HG02763 (cell line): ENCODE measurements around the gene DOCK1.

ENCODE experiments used
- ATAC-seq: cut with Tn5 transposase; IDR thresholded peaks from one replicate; pipeline ENCODE4 v1.9.1; 2021; ENCODE audit warnings: mild to moderate bottlenecking, moderate library complexity; ENCODE audit not compliant: unreplicated experiment

Gene DOCK1

GRCh38 chr10:126949161-126949503 lies 43.9 kb downstream of the DOCK1 start:
- no peak for ATAC-seq

GRCh38 chr10:126950401-126951105 lies 45.3 kb downstream of the DOCK1 start:
- no peak for ATAC-seq

- ATAC-seq, result no peak
Measured at GRCh38 chr10:126953886-126954285, 48.7 kb downstream of the DOCK1 start.

GRCh38 chr10:126955396-126955795 lies 50.2 kb downstream of the DOCK1 start:
- ATAC-seq, result no peak

GRCh38 chr10:126955934-126956711 lies 50.9 kb downstream of the DOCK1 start:
- no peak for ATAC-seq

GRCh38 chr10:126956712-126957108 lies 51.5 kb downstream of the DOCK1 start:
- no peak for ATAC-seq

- no peak for ATAC-seq
Measured at GRCh38 chr10:126957111-126957510, 51.9 kb downstream of the DOCK1 start.

- no peak for ATAC-seq
Measured at GRCh38 chr10:126959431-126959830, 54.2 kb downstream of the DOCK1 start.

GRCh38 chr10:126959906-126960685 lies 54.9 kb downstream of the DOCK1 start:
- no peak for ATAC-seq

GRCh38 chr10:126963354-126963753 lies 58.1 kb downstream of the DOCK1 start:
- ATAC-seq, result no peak

GRCh38 chr10:126964190-126964589 lies 59.0 kb downstream of the DOCK1 start:
- ATAC-seq, result no peak

GRCh38 chr10:126966938-126967337 lies 61.7 kb downstream of the DOCK1 start:
- no peak for ATAC-seq

GRCh38 chr10:126969310-126969709 lies 64.1 kb downstream of the DOCK1 start:
- no peak for ATAC-seq

GRCh38 chr10:126972635-126973414 lies 67.6 kb downstream of the DOCK1 start:
- ATAC-seq, result no peak

GRCh38 chr10:126975221-126975620 lies 70.0 kb downstream of the DOCK1 start:
- ATAC-seq, result no peak

- no peak for ATAC-seq
Measured at GRCh38 chr10:126977216-126977615, 72.0 kb downstream of the DOCK1 start.

- no peak for ATAC-seq
Measured at GRCh38 chr10:126979311-126979710, 74.1 kb downstream of the DOCK1 start.

GRCh38 chr10:126993208-126993607 lies 88.0 kb downstream of the DOCK1 start:
- ATAC-seq, result no peak

GRCh38 chr10:126997801-126998590 lies 92.8 kb downstream of the DOCK1 start:
- ATAC-seq, result no peak

- no peak for ATAC-seq
Measured at GRCh38 chr10:127000598-127000997, 95.4 kb downstream of the DOCK1 start.
